Activated CD8-positive, alpha-beta memory T cell treated with anti-CD3 and anti-CD28 coated beads, Interleukin-2, amount 10 ng/mL, durations not matched to agents 7 days and 5 days (primary cell): ENCODE results near the gene C1orf52. TPM values are rescaled to one million over a fixed set of nuclear protein-coding genes. Genes with fewer than 3 reads are reported as not detected.
A peak's percentile ranks its signal among the peaks of the same experiment; 100 is the strongest.

Experiments
- ATAC-seq: fragments of 150-1000 bp; cut with Tn5 transposase; one replicate; pipeline ENCODE4 v1.10.0; 2021; ENCODE audit warnings: moderate library complexity
- CTCF ChIA-PET: fragments of 350-600 bp; sonication (Branson Sonifier 250); formaldehyde crosslinking; loops from one replicate; lab custom pipeline; 2021; ENCODE audit warnings: antibody characterized with exemption; lab: Charles Lee
- DNase-seq: peaks from one replicate; pipeline ENCODE4 v3.0.0-alpha.2; 2020
- H3K27ac Mint-ChIP-seq: one replicate; pipeline ENCODE4 v1.8.0; 2021; ENCODE audit warnings: mild to moderate bottlenecking, mixed read lengths
- H3K27me3 Mint-ChIP-seq: one replicate; pipeline ENCODE4 v1.8.0; 2021; ENCODE audit warnings: mixed read lengths
- H3K36me3 Mint-ChIP-seq: one replicate; pipeline ENCODE4 v1.8.0; 2021; ENCODE audit warnings: mild to moderate bottlenecking, mixed read lengths
- H3K4me1 Mint-ChIP-seq: one replicate; pipeline ENCODE4 v1.8.0; 2021; ENCODE audit warnings: mixed read lengths
- H3K4me3 Mint-ChIP-seq: one replicate; pipeline ENCODE4 v1.8.0; 2021; ENCODE audit warnings: mild to moderate bottlenecking, moderate library complexity, mixed read lengths
- H3K9me3 Mint-ChIP-seq: one replicate; pipeline ENCODE4 v1.8.0; 2022; ENCODE audit warnings: low read depth, mixed read lengths
- total RNA-seq, 2 experiments: library from RNA; stranded (reverse); gene quantifications; one replicate each; pipeline ENCODE4 v1.2.3, GENCODE V29; 2021

The C1orf52 gene
- total RNA-seq = 10 to 100 TPM; 23.5 to 28.7 TPM

- peak within 1 kb of the TSS; percentile 95 for H3K27ac Mint-ChIP-seq
- DNase-seq = peak; percentile 96
- no peaks in the 10 kb centered on the region for H3K27me3 Mint-ChIP-seq
- peak; percentile 96 for ATAC-seq
- peaks cover 7% of the 10 kb centered on the region for H3K9me3 Mint-ChIP-seq
- peak within 1 kb of the TSS; percentile 96 for H3K4me3 Mint-ChIP-seq
- CTCF ChIA-PET = interaction anchor here (0.5 to 9.8 kb wide), 48 partner anchors 9 to 1115 kb away, joined by 3 to 196 read pairs (median 4); partner anchors contain the start of genes BCL10, PRKACB and SYDE2
- H3K4me1 Mint-ChIP-seq = peaks cover 30% of the 10 kb centered on the region
- H3K36me3 Mint-ChIP-seq = peaks cover 41% of the 10 kb centered on the region
These were observed at the start of gene C1orf52 for GRCh38 chr1:85259118-85259911. Gene C1orf52 (minus strand): TSS chr1:85259662. CDS start chr1:85259633, 29 bp downstream.

DNA sequence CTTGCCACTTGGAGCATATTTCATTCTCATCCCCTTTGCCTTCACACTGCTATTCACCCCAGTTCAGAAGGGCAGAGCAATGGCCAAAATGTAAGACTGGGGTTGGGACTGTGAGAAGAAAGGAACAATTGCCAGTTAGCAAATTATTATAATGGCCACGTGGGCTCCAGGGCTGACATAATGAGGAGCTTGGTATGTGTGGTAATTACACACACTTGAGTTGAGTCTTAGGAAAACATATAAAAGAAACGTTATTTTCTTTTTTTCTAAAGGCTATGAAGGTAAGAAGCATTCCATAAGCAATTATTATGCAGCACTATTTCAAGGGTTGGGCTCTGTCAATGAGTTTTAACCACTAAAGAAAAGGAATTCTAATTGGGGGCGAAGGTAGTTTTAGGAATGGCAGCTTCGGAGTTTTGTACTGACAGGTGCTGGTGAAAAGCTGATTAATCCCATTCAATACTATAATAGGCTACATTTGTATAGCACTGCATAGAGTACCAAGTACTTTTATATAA is 49.4 kb upstream of the C1orf52 start:
- peaks cover 77% of the 10 kb centered on the region for H3K27me3 Mint-ChIP-seq
- no peaks in the 10 kb centered on the region for H3K36me3 Mint-ChIP-seq
- H3K4me3 Mint-ChIP-seq = no peak overlapping the region
- H3K27ac Mint-ChIP-seq = no peak overlapping the region
- peaks cover 2% of the 10 kb centered on the region for H3K4me1 Mint-ChIP-seq
- CTCF ChIA-PET = interaction anchor here (0.6 to 1.9 kb wide), 11 partner anchors 10 to 710 kb away, joined by 3 to 8 read pairs (median 3); partner anchors contain the start of gene CCN1
- no peak for ATAC-seq
- no peak for DNase-seq
- H3K9me3 Mint-ChIP-seq = no peaks in the 10 kb centered on the region

DNA sequence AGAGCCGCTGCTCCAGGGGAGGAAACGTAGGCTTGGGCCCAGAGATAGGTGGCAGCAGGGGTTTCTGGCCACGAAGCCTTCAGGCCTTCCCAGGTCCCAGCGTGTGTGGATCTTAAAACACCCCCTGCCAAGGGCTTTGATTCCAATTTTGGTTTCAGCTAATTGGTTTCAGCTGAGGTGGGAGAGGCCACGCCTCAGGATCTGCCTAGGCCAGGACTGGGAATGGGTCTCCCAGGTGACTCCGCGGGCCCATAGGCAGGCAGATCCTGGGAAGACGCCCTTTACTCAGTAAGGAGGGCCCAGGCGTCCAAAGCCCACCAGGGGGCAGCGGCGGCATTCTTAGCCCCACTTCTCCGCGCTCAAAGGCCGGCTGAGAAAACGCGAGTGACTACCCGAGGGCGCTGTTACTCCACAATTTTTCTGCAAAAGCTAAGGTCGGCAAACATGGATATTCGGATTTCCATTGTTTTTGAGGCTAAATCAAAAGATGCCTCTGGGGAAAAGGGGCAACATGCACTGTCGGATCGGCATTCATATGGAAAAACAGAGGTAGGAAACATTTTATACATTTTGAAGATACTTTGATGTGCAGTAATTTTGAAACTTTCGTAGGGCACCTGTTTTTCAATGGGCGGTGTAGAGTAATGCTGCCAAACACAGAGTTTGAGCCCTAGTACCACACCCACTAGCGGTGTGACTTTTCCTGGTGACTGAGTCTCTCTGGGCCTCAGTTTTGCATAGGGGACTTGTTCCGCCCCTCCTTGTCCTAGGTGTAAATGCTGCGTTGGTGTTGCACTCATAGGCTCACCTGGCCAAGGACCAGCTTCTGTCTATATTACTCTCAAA is 48.7 kb upstream of the C1orf52 start:
- DNase-seq (peak; percentile 75), ATAC-seq (peak; percentile 87)
- Mint-ChIP-seq H3K4me3 (no peak overlapping the region), H3K36me3 (no peaks in the 10 kb centered on the region), H3K27ac (no peak overlapping the region), H3K27me3 (peaks cover 77% of the 10 kb centered on the region), H3K4me1 (peaks cover 2% of the 10 kb centered on the region), H3K9me3 (no peaks in the 10 kb centered on the region)
- CTCF ChIA-PET = interaction anchor here (0.6 to 1.9 kb wide), 12 partner anchors 9 to 1621 kb away, joined by 3 to 8 read pairs (median 3); partner anchors contain the start of gene CCN1

- Mint-ChIP-seq H3K9me3 (no peaks in the 10 kb centered on the region), H3K36me3 (no peaks in the 10 kb centered on the region), H3K27ac (no peak overlapping the region), H3K27me3 (peaks cover 83% of the 10 kb centered on the region), H3K4me1 (peaks cover 2% of the 10 kb centered on the region), H3K4me3 (no peak overlapping the region)
- no peak for ATAC-seq
- CTCF ChIA-PET = no interaction called here
- DNase-seq = no peak
These were observed 46.8 kb upstream of the C1orf52 start for GRCh38 chr1:85306236-85306635.

- Mint-ChIP-seq H3K27ac (no peak overlapping the region), H3K4me1 (peaks cover 5% of the 10 kb centered on the region), H3K9me3 (no peaks in the 10 kb centered on the region), H3K4me3 (no peak overlapping the region), H3K27me3 (peaks cover 75% of the 10 kb centered on the region), H3K36me3 (no peaks in the 10 kb centered on the region)
- CTCF ChIA-PET = interaction anchor here (1.2 kb wide), 1 partner anchor 44 kb away, joined by 4 read pairs; the partner anchor contains the start of gene C1orf52
- ATAC-seq (no peak), DNase-seq (no peak)
These were observed 44.1 kb upstream of the C1orf52 start for GRCh38 chr1:85303440-85304162.

- Mint-ChIP-seq H3K9me3 (no peaks in the 10 kb centered on the region), H3K4me3 (no peak overlapping the region), H3K27ac (no peak overlapping the region), H3K36me3 (peaks cover 3% of the 10 kb centered on the region), H3K27me3 (peaks cover 73% of the 10 kb centered on the region), H3K4me1 (peaks cover 22% of the 10 kb centered on the region)
- ATAC-seq (no peak), DNase-seq (no peak)
- CTCF ChIA-PET = no interaction called here
These were observed 40.7 kb upstream of the C1orf52 start for GRCh38 chr1:85300140-85300539.

DNA sequence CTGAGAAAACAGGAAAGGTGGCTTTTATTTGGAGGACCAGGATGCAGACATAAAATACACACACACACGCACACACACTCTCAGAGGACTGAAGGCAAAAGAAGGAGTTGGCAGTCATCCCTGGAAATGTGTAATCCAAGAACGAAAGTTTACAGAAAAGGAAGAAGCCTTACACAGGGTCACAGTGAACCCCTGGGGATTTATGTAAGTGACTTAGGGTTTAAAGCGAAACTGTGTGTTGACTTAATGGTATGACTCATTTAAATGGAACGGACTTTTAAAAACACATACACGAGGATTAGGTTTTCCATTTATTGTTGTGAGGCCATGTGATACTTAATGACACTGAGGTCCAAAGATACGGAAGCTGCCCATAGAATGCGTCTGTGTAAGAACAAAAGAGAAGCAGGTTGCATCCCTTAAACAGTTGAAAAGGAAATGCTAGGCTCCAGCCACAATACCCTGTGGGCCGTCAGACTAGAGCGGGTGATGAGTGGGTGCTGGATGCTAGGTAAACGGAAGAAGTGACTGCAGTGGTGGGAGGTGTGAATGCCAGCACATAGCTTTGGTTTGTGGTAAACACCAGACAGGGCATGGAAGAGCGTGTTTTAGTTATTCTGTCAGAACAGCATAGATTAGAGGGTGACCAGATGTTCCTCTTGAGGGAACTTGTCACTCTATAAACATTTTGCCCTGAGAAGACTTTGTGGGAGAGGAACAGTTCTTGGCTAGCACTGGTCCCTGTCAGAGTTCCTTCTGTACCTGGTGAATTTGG is 38.6 kb upstream of the C1orf52 start:
- H3K4me3 Mint-ChIP-seq = peak overlapping the region; percentile 55
- peak; percentile 87 for DNase-seq
- H3K36me3 Mint-ChIP-seq = peaks cover 3% of the 10 kb centered on the region
- peaks cover 73% of the 10 kb centered on the region for H3K27me3 Mint-ChIP-seq
- H3K4me1 Mint-ChIP-seq = peaks cover 22% of the 10 kb centered on the region
- peak overlapping the region; percentile 42 for H3K27ac Mint-ChIP-seq
- CTCF ChIA-PET = interaction anchor here (1.1 to 2.1 kb wide), 6 partner anchors 10 to 353 kb away, joined by 3 to 6 read pairs (median 4); partner anchors contain the start of gene C1orf52
- no peaks in the 10 kb centered on the region for H3K9me3 Mint-ChIP-seq
- ATAC-seq = peak; percentile 92

GRCh38 chr1:85297538-85297854 is 38.0 kb upstream of the C1orf52 start:
- H3K4me1 Mint-ChIP-seq = peaks cover 22% of the 10 kb centered on the region
- peaks cover 3% of the 10 kb centered on the region for H3K36me3 Mint-ChIP-seq
- no peak for ATAC-seq
- no peaks in the 10 kb centered on the region for H3K9me3 Mint-ChIP-seq
- H3K27me3 Mint-ChIP-seq = peaks cover 72% of the 10 kb centered on the region
- no peak overlapping the region for H3K27ac Mint-ChIP-seq
- DNase-seq = no peak
- peak overlapping the region; percentile 55 for H3K4me3 Mint-ChIP-seq
- CTCF ChIA-PET = interaction anchor here (0.8 to 2.1 kb wide), 6 partner anchors 11 to 353 kb away, joined by 3 to 6 read pairs (median 4); partner anchors contain the start of gene C1orf52

GRCh38 chr1:85296980-85297379 is 37.5 kb upstream of the C1orf52 start:
- Mint-ChIP-seq H3K9me3 (no peaks in the 10 kb centered on the region), H3K27me3 (peaks cover 71% of the 10 kb centered on the region), H3K36me3 (peaks cover 3% of the 10 kb centered on the region), H3K4me1 (peaks cover 22% of the 10 kb centered on the region), H3K27ac (no peak overlapping the region), H3K4me3 (no peak overlapping the region)
- ATAC-seq (no peak), DNase-seq (no peak)
- CTCF ChIA-PET = interaction anchor here (0.8 to 2.1 kb wide), 5 partner anchors 11 to 352 kb away, joined by 3 to 6 read pairs (median 4); partner anchors contain the start of gene C1orf52

GRCh38 chr1:85295654-85296053 is 36.2 kb upstream of the C1orf52 start:
- ATAC-seq = no peak
- H3K9me3 Mint-ChIP-seq = no peaks in the 10 kb centered on the region
- CTCF ChIA-PET = interaction anchor here (1.3 to 1.7 kb wide), 2 partner anchors 36 to 397 kb away, joined by 4 to 5 read pairs; partner anchors contain the start of gene C1orf52
- H3K36me3 Mint-ChIP-seq = peaks cover 3% of the 10 kb centered on the region
- DNase-seq = no peak
- no peak overlapping the region for H3K4me3 Mint-ChIP-seq
- no peak overlapping the region for H3K27ac Mint-ChIP-seq
- peaks cover 73% of the 10 kb centered on the region for H3K27me3 Mint-ChIP-seq
- H3K4me1 Mint-ChIP-seq = peaks cover 22% of the 10 kb centered on the region

DNA sequence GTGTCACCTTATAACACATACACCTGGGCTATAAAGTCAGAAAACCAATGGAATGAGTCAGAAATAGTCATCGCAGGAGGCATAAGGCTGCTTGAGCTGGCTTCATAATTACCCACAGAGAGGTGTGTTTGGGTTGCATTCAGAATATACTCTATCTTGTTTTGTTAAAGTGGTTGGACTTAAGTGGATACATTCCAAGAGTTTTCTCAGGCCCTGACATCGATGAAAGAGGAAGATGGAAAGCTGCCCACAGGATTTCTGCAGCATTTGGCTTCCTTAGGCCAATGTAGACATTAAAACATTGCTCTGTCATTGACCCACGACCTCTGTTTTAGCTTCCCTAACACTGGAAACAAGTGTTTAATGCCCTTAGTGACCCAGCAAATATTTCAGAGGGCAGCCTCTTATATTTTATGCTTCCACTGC is 35.6 kb upstream of the C1orf52 start:
- CTCF ChIA-PET = interaction anchor here (1.3 to 1.7 kb wide), 2 partner anchors 36 to 398 kb away, joined by 4 to 5 read pairs; partner anchors contain the start of gene C1orf52

DNA sequence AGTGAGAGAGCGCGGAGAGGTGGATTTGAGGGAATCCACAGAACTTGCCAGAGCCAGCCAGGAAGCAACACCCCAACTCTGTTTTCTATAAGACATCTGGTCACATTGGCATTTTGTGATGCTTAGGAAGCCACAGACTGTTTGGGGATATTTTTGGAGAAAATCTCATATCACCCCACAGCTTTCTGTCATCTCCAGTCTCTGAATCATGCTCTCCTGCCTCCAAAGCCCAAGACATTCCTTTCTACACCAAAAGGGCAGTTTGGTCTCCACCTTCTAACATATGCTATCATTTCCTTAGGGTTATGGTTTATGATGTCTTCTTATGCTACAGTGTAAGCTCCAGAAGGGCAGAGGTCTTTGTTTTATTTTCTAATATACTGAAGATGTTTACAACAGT is 31.4 kb upstream of the C1orf52 start:
- no peak overlapping the region for H3K4me3 Mint-ChIP-seq
- H3K36me3 Mint-ChIP-seq = no peaks in the 10 kb centered on the region
- H3K27ac Mint-ChIP-seq = no peak overlapping the region
- CTCF ChIA-PET = no interaction called here
- H3K27me3 Mint-ChIP-seq = peaks cover 59% of the 10 kb centered on the region
- no peak for ATAC-seq
- H3K9me3 Mint-ChIP-seq = no peaks in the 10 kb centered on the region
- H3K4me1 Mint-ChIP-seq = peaks cover 4% of the 10 kb centered on the region
- no peak for DNase-seq

More for the DNA sequence above, 35.6 kb upstream of the C1orf52 start:
- Mint-ChIP-seq H3K36me3 (peaks cover 3% of the 10 kb centered on the region), H3K9me3 (no peaks in the 10 kb centered on the region), H3K27ac (no peak overlapping the region), H3K27me3 (peaks cover 75% of the 10 kb centered on the region), H3K4me3 (no peak overlapping the region), H3K4me1 (peaks cover 22% of the 10 kb centered on the region)
- DNase-seq (no peak), ATAC-seq (no peak)
